ENCODE measurements around the gene UBE3D.

DNA sequence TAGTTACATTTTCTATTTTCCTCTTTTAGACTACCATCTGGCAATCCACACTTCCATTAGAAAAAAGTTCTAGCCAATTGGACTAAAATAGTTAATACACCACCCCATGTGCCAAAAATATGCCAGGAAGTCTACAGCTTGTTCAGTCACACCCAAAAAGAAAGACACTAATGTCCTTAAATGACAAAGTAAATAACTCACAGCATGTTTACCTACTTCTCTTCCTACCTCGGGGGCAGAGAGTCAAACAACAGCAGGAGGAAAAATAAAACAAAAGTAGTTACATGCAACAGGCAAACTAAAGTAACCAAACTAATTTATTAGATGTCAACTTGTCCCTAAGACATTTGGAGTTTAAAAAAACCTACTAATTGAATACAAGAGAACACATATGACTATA lies 57.0 kb downstream of the UBE3D start:
- TF ChIP-seq, protein P1, sequence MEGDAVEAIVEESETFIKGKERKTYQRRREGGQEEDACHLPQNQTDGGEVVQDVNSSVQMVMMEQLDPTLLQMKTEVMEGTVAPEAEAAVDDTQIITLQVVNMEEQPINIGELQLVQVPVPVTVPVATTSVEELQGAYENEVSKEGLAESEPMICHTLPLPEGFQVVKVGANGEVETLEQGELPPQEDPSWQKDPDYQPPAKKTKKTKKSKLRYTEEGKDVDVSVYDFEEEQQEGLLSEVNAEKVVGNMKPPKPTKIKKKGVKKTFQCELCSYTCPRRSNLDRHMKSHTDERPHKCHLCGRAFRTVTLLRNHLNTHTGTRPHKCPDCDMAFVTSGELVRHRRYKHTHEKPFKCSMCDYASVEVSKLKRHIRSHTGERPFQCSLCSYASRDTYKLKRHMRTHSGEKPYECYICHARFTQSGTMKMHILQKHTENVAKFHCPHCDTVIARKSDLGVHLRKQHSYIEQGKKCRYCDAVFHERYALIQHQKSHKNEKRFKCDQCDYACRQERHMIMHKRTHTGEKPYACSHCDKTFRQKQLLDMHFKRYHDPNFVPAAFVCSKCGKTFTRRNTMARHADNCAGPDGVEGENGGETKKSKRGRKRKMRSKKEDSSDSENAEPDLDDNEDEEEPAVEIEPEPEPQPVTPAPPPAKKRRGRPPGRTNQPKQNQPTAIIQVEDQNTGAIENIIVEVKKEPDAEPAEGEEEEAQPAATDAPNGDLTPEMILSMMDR (IDR thresholded peaks at IDR 0.05) = no peak
- no peak for TF ChIP-seq POLR2A (IDR thresholded peaks at IDR 0.05)

Data from testis (tissue), 2 donors.